Smooth muscle cell (in vitro differentiated cells): ENCODE data around the gene DBF4B. TPM values are rescaled to one million over a fixed set of nuclear protein-coding genes. Genes with fewer than 3 reads are reported as not detected.

Experiments used
- DNase-seq: peaks from one replicate; lab custom pipeline; 2025; ENCODE audit not compliant: unreplicated experiment; lab: John Stamatoyannopoulos, UW
- H2AFZ ChIP-seq: fragments of 200-600 bp; sonication (generic); 2 replicates; pipeline ENCODE4 v1.6.0; 2016; ENCODE audit warnings: antibody characterized with exemption, low read depth, mild to moderate bottlenecking
- H3F3A ChIP-seq: fragments of 200-600 bp; sonication (generic); 2 replicates; pipeline ENCODE4 v1.6.0; 2017; ENCODE audit warnings: antibody characterized with exemption, low read depth
- H3K27ac ChIP-seq: fragments of 200-600 bp; sonication (generic); 2 replicates; pipeline ENCODE4 v1.5.1; 2016; ENCODE audit warnings: low read depth, mild to moderate bottlenecking
- H3K27me3 ChIP-seq: fragments of 200-600 bp; sonication (generic); 2 replicates; pipeline ENCODE4 v1.6.1; 2016; ENCODE audit warnings: low read depth, mild to moderate bottlenecking
- H3K36me3 ChIP-seq: fragments of 200-600 bp; sonication (generic); 2 replicates; pipeline ENCODE4 v1.5.1; 2016; ENCODE audit warnings: low read depth
- H3K4me1 ChIP-seq: fragments of 200-600 bp; sonication (generic); 2 replicates; pipeline ENCODE4 v1.5.1; 2016; ENCODE audit warnings: low read depth
- H3K4me2 ChIP-seq: fragments of 200-600 bp; sonication (generic); 2 replicates; pipeline ENCODE4 v1.6.0; 2016; ENCODE audit warnings: mild to moderate bottlenecking
- H3K4me3 ChIP-seq: fragments of 200-600 bp; sonication (generic); 2 replicates; pipeline ENCODE4 v1.5.1; 2016; ENCODE audit warnings: mild to moderate bottlenecking
- H3K79me2 ChIP-seq: fragments of 200-600 bp; sonication (generic); 2 replicates; pipeline ENCODE4 v1.6.0; 2016; ENCODE audit warnings: low read depth, mild to moderate bottlenecking
- H3K9ac ChIP-seq: fragments of 200-600 bp; sonication (generic); 2 replicates; pipeline ENCODE4 v1.6.0; 2016; ENCODE audit warnings: low read depth
- H3K9me3 ChIP-seq: fragments of 200-600 bp; sonication (generic); replicated peaks from 2 replicates; pipeline ENCODE4 v1.5.1; 2016; ENCODE audit warnings: low read depth
- H4K20me1 ChIP-seq: fragments of 200-600 bp; sonication (generic); 2 replicates; pipeline ENCODE4 v1.6.0; 2016; ENCODE audit warnings: low read depth
- CTCF ChIP-seq: fragments of 200-600 bp; sonication (generic); IDR thresholded peaks from 2 replicates; pipeline ENCODE4 v1.5.1; 2017; ENCODE audit warnings: borderline replicate concordance, mild to moderate bottlenecking, antibody characterized with exemption; ENCODE audit not compliant: insufficient read depth, poor library complexity, severe bottlenecking
- WGBS: methylation state at CpG from one replicate; pipeline ENCODE4 v1.1.7; 2016; ENCODE audit warnings: low lambda C conversion rate; 5-methylcytosine and 5-hydroxymethylcytosine counted together
- polyA plus RNA-seq: library from polyadenylated mRNA; unstranded; fragments of >200 nt; fragmentation: Nextera tagmentation; extraction: Ambion mirVana; gene quantifications from 2 replicates; pipeline ENCODE4 v1.2.1, GENCODE V29; 2016
- total RNA-seq: library from RNA; depleted of rRNA; stranded (reverse); fragments of >200 nt; gene quantifications from 2 replicates; pipeline ENCODE4 v1.2.3, GENCODE V29; 2014

DBF4B gene
- total and polyA plus RNA-seq, 2 experiments from 2014 or later: 1.6 to 2.7 TPM

DNA sequence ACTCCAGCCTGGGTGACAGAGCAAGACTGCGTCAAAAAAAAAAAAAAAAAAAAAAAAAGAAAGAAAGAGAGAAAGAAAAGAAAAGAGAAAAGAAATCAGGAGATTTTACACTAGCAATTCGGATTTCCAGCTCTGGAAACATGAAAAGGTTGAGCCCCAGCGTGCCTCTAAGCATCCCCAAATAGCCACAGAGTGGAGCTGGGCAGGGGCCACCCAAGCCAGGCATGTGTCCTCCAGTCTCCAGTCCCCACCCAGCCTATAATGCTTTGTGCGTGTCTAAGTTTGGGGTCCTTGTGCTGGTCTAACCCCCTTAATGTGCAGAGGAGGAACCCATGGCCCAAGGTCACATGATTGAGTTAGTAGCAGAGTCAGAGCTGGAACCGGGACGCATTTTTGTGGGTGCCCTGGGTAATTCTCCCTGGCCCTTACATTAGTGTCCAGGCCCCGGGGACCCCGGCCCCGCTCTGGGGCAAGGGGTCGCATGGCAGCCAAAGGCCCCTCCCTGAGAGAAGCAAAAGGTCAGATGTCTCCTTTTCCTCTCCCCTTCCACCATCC, 70.3 kb downstream of the DBF4B start:
- Histone ChIP-seq H3K79me2 (no peaks in the 10 kb centered on the region), H3K4me1 (peaks cover 11% of the 10 kb centered on the region), H3K27ac (no peak overlapping the region), H3K9me3 (no peaks in the 10 kb centered on the region), H3K9ac (no peak overlapping the region), H3F3A (no peaks in the 10 kb centered on the region), H3K4me2 (peak overlapping the region; percentile 92), H3K4me3 (no peak overlapping the region), H2AFZ (no peak overlapping the region), H3K36me3 (no peaks in the 10 kb centered on the region), H4K20me1 (no peaks in the 10 kb centered on the region), H3K27me3 (no peaks in the 10 kb centered on the region)
- no peak for DNase-seq
- no peak for TF ChIP-seq CTCF
- 52% methylated on average over 10 of the region's 10 CpGs for WGBS

DNA sequence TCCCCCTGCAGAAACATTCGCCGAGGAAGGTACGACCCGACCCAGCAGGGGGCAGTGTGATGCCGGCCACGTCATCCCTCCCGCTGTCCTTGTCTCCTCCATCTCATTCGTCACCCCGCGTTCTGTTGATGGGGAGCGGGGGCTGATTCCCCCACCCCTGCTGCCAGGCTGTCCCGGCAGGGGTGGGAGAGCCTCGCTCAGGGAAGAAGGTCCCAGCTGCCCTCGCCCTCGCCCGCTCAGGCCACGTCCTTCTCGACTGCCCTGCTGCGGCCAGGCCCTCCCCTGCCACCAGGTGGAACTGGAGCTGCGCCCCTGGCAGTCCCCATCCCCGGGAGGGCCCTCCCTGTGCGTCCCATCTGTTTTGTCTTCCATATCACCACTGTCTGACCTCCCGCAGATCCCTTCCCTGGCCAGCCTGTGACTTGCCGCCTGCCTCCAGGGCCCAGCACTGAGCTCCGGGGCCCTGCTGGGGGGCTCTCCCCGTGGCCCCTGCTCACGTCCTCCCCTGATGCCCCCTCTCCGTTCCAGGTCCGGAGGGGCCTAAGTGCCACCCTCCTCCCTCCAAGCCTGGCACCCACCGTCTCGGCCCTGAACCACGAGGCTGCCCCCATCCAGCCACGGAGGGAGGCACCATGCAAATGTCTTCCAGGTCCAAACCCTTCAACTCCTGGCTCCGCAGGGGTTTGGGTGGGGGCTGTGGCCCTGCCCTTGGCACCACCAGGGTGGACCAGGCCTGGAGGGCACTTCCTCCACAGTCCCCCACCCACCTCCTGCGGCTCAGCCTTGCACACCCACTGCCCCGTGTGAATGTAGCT, 71.0 kb downstream of the DBF4B start:
- DNase-seq: peak; percentile 65
- H3K27ac ChIP-seq: no peak overlapping the region
- H3K4me1 ChIP-seq: peaks cover 11% of the 10 kb centered on the region
- peak overlapping the region; percentile 63 for H3K9ac ChIP-seq
- no peaks in the 10 kb centered on the region for H3K9me3 ChIP-seq
- peak; percentile 86 for TF ChIP-seq CTCF
- no peaks in the 10 kb centered on the region for H3K27me3 ChIP-seq
- H3F3A ChIP-seq: no peaks in the 10 kb centered on the region
- H4K20me1 ChIP-seq: no peaks in the 10 kb centered on the region
- peak overlapping the region; percentile 92 for H3K4me2 ChIP-seq
- no peaks in the 10 kb centered on the region for H3K36me3 ChIP-seq
- peak overlapping the region; percentile 53 for H3K4me3 ChIP-seq
- H3K79me2 ChIP-seq: no peaks in the 10 kb centered on the region
- H2AFZ ChIP-seq: peak overlapping the region; percentile 91
- WGBS: 30% methylated on average over 34 of the region's 36 CpGs

DNA sequence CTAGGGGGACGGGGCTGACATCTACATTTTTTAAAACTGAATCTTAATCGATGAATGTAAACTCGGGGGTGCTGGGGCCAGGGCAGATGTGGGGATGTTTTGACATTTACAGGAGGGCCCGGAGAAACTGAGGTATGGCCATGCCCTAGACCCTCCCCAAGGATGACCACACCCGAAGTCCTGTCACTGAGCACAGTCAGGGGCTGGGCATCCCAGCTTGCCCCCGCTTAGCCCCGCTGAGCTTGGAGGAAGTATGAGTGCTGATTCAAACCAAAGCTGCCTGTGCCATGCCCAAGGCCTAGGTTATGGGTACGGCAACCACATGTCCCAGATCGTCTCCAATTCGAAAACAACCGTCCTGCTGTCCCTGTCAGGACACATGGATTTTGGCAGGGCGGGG, 71.7 kb downstream of the DBF4B start:
- Histone ChIP-seq H3F3A (no peaks in the 10 kb centered on the region), H4K20me1 (no peaks in the 10 kb centered on the region), H3K36me3 (no peaks in the 10 kb centered on the region), H3K79me2 (no peaks in the 10 kb centered on the region), H2AFZ (no peak overlapping the region), H3K27me3 (no peaks in the 10 kb centered on the region), H3K27ac (no peak overlapping the region), H3K4me3 (no peak overlapping the region), H3K4me2 (no peak overlapping the region), H3K9ac (no peak overlapping the region), H3K9me3 (no peaks in the 10 kb centered on the region), H3K4me1 (peaks cover 9% of the 10 kb centered on the region)
- 89% methylated on average over 12 of the region's 12 CpGs for WGBS
- no peak for DNase-seq
- no peak for TF ChIP-seq CTCF
